Activated CD4-positive, alpha-beta T cell treated with anti-CD3 and anti-CD28 coated beads, Interleukin-2, amount 50 U/mL, for 1 hour (primary cell): ENCODE measurements around the gene SMIM45.
"Not testable (repeated sequence)": the region's sequence is repeated elsewhere in the genome, so short reads cannot be mapped to it uniquely, and the experiment has no call there.

ENCODE experiments used
- DNase-seq: peaks from one replicate; pipeline ENCODE4 v3.0.0-alpha.2; 2020

Gene SMIM45

GRCh38 chr22:41935015-41935351 lies 17.0 kb upstream of the SMIM45 start:
- no peak for DNase-seq

- no peak for DNase-seq
These were observed 16.4 kb upstream of the SMIM45 start for GRCh38 chr22:41935509-41935908.

- no peak for DNase-seq
These were observed 15.1 kb upstream of the SMIM45 start for GRCh38 chr22:41936894-41937169.

- peak; percentile 96 for DNase-seq
These were observed 11.7 kb upstream of the SMIM45 start for GRCh38 chr22:41939981-41940831.

- DNase-seq, result peak; percentile 84
These were observed 10.9 kb upstream of the SMIM45 start for GRCh38 chr22:41940832-41941765.

GRCh38 chr22:41943661-41944209 lies 8.2 kb upstream of the SMIM45 start:
- no peak for DNase-seq

GRCh38 chr22:41946629-41947423 lies 5.1 kb upstream of the SMIM45 start, which contains the start of gene CENPM:
Gene CENPM, minus strand, starts transcription at chr22:41947152. Its CDS starts 76 bp downstream, at chr22:41947076.
- DNase-seq, result peak; percentile 81

GRCh38 chr22:41947424-41948080 lies 4.4 kb upstream of the SMIM45 start:
- DNase-seq, result no peak

- DNase-seq, result no peak
These were observed 3.8 kb upstream of the SMIM45 start for GRCh38 chr22:41948142-41948541.

- DNase-seq, result not testable (repeated sequence)
These were observed 3.0 kb upstream of the SMIM45 start for GRCh38 chr22:41948928-41949296.

GRCh38 chr22:41949297-41949965 lies 2.5 kb upstream of the SMIM45 start:
- no peak for DNase-seq

GRCh38 chr22:41952713-41953112 lies 763 bp downstream of the SMIM45 start:
- no peak for DNase-seq

- no peak for DNase-seq
These were observed 6.1 kb downstream of the SMIM45 start for GRCh38 chr22:41957941-41958556.

GRCh38 chr22:41963453-41964111 lies 11.6 kb downstream of the SMIM45 start:
- DNase-seq, result no peak

- no peak for DNase-seq
These were observed 12.2 kb downstream of the SMIM45 start for GRCh38 chr22:41964112-41964491.

GRCh38 chr22:41966225-41966606 lies 14.3 kb downstream of the SMIM45 start:
- no peak for DNase-seq

- DNase-seq, result peak; percentile 16
These were observed 14.8 kb downstream of the SMIM45 start for GRCh38 chr22:41966607-41967240.

- DNase-seq, result no peak
These were observed 16.7 kb downstream of the SMIM45 start for GRCh38 chr22:41968601-41969000.

GRCh38 chr22:41969110-41969646 lies 17.2 kb downstream of the SMIM45 start, which contains the start of gene SEPTIN3:
Gene SEPTIN3, plus strand, starts transcription at chr22:41969443. Its CDS starts 2,050 bp downstream, at chr22:41971493.
- DNase-seq, result no peak

- DNase-seq, result no peak
These were observed 18.7 kb downstream of the SMIM45 start for GRCh38 chr22:41970601-41971000.
